ENCODE data around the gene SPOCK1. TPM values are rescaled to one million over a fixed set of nuclear protein-coding genes. Genes with fewer than 3 reads are reported as not detected.
A peak's percentile ranks its signal among the peaks of the same experiment; 100 is the strongest.

SPOCK1 gene
- total and polyA plus RNA-seq, 2 experiments from 2014 or later, result 4.1 to 14.0 TPM

DNA sequence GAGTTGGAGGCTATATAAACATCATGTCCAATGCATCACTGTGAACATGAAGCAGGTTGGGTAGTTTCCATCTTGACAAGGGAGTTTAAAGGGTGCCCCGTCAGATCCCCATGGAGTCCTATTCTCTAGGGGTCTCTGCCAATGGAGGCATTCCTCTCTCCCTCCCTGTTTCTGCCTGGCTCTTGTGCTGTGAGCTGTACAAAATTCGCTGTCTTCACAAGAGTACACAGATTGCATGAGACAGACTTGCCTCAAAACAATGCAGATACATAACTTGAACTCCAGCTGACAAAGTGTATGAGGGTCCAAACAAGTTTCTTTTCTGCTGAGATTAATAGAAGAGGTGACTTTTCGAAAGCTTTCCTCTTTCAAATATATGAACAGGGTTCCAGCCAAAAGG is 165.2 kb downstream of the SPOCK1 start:
- Histone ChIP-seq H3K27ac (no peak overlapping the region), H3K4me3 (no peak overlapping the region), H3K9me3 (ENCODE audit: low read depth) (no peaks in the 10 kb centered on the region), H3K36me3 (no peaks in the 10 kb centered on the region), H3K4me1 (ENCODE audit: low read depth) (peaks cover 17% of the 10 kb centered on the region), H3K27me3 (no peaks in the 10 kb centered on the region)
- TF ChIP-seq, protein P1, sequence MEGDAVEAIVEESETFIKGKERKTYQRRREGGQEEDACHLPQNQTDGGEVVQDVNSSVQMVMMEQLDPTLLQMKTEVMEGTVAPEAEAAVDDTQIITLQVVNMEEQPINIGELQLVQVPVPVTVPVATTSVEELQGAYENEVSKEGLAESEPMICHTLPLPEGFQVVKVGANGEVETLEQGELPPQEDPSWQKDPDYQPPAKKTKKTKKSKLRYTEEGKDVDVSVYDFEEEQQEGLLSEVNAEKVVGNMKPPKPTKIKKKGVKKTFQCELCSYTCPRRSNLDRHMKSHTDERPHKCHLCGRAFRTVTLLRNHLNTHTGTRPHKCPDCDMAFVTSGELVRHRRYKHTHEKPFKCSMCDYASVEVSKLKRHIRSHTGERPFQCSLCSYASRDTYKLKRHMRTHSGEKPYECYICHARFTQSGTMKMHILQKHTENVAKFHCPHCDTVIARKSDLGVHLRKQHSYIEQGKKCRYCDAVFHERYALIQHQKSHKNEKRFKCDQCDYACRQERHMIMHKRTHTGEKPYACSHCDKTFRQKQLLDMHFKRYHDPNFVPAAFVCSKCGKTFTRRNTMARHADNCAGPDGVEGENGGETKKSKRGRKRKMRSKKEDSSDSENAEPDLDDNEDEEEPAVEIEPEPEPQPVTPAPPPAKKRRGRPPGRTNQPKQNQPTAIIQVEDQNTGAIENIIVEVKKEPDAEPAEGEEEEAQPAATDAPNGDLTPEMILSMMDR (IDR thresholded peaks at IDR 0.05; ENCODE audit: low read depth, low read length), result no peak
- DNase-seq (ENCODE audit: low read depth in 1 of 2, low spot score in 1 of 2), result no peak

- no peaks in the 10 kb centered on the region for H3K36me3 ChIP-seq
- H3K9me3 ChIP-seq (ENCODE audit: low read depth), result no peaks in the 10 kb centered on the region
- H3K4me3 ChIP-seq, result no peak overlapping the region
- H3K27ac ChIP-seq, result no peak overlapping the region
- H3K4me1 ChIP-seq (ENCODE audit: low read depth), result peaks cover 17% of the 10 kb centered on the region
- H3K27me3 ChIP-seq, result no peaks in the 10 kb centered on the region
- DNase-seq (ENCODE audit: low read depth in 1 of 2, low spot score in 1 of 2), result no peak
- TF ChIP-seq, protein P1 (IDR thresholded peaks at IDR 0.05; ENCODE audit: low read depth, low read length), result no peak
Observed at GRCh38 chr5:137333475-137333874, 165.7 kb downstream of the SPOCK1 start.

DNA sequence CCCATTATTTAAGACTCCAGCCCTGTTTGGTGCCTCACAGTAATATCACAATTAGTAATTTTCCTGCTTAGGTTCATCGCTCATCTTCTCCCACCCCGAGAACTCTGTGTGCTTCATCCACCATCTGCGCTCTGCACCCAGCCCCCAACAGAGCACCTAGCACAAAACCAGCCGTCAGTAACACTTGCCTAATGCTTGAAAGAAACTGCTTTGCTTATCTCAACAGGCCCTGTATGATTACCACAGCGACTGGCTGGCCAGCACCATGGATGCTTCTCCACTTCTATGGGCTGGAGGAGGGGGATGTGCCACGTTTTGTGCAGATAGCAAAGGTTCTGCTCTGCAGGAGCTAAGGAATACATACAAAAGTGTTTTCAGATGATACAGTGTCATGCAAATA is 166.8 kb downstream of the SPOCK1 start:
- TF ChIP-seq, protein P1 (IDR thresholded peaks at IDR 0.05; ENCODE audit: low read depth, low read length), result no peak
- Histone ChIP-seq H3K27me3 (no peaks in the 10 kb centered on the region), H3K4me1 (ENCODE audit: low read depth) (peaks cover 17% of the 10 kb centered on the region), H3K4me3 (no peak overlapping the region), H3K9me3 (ENCODE audit: low read depth) (no peaks in the 10 kb centered on the region), H3K27ac (no peak overlapping the region), H3K36me3 (no peaks in the 10 kb centered on the region)
- DNase-seq (ENCODE audit: low read depth in 1 of 2, low spot score in 1 of 2), result peak; percentile 12 to 68

DNA sequence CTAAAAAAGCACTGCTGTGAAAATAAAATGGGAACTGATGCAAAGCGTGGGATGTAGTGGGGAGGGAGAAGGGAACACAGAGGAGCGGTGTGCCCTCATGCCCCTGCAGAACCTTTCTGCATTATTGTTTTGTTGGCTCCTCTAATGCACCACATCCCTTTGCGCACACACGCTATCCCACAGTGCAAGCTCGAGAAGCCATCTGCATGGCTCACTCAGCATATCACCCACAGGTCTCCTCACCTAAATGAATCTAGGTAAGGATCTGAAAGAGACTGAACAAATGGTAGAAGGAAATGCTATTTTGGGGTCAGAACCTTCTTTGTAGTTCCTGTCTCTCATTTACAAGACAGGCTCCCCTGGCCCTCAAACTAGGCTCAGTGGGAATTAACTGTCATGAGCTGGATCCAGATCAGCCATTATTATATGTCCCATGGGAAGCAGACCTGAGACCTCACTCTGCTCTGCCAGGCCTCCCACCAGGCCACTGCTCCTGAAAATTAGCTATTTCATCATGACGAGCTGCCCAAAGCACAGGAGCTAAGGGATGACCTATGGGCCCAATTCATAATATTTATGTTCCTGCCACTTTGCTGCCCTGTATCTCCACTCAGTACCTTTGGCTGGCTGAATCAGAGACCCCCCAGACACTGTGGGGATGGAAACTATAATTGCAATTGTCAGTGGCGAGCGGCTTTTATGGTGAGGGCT is 169.4 kb downstream of the SPOCK1 start:
- no peak for DNase-seq (ENCODE audit: low read depth in 1 of 2, low spot score in 1 of 2)
- Histone ChIP-seq H3K27me3 (no peaks in the 10 kb centered on the region), H3K4me1 (ENCODE audit: low read depth) (peaks cover 17% of the 10 kb centered on the region), H3K4me3 (no peak overlapping the region), H3K27ac (no peak overlapping the region), H3K9me3 (ENCODE audit: low read depth) (no peaks in the 10 kb centered on the region), H3K36me3 (no peaks in the 10 kb centered on the region)
- TF ChIP-seq, protein P1 (IDR thresholded peaks at IDR 0.05; ENCODE audit: low read depth, low read length), result no peak

DNA sequence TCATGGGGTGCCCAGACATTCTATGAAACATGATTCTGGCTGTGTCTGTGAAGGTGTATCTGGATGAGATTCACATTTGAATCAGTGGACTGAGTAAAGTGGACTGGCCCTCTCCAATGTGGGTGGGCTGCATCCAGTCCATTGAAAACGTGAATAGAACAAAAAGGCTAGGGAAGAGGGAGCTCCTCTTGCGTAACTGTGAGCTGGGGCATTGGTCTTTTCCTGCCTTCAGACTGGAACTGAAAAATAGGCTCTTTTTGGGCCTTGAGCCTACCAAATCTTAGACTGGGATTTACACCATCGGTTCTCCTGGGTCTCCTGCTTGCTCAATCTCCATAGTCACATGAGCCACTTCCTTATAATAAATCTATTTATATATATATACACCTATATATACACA is 170.1 kb downstream of the SPOCK1 start:
- TF ChIP-seq, protein P1 (IDR thresholded peaks at IDR 0.05; ENCODE audit: low read depth, low read length), result no peak
- Histone ChIP-seq H3K27me3 (no peaks in the 10 kb centered on the region), H3K4me3 (no peak overlapping the region), H3K36me3 (no peaks in the 10 kb centered on the region), H3K9me3 (ENCODE audit: low read depth) (no peaks in the 10 kb centered on the region), H3K27ac (no peak overlapping the region), H3K4me1 (ENCODE audit: low read depth) (peaks cover 17% of the 10 kb centered on the region)
- no peak for DNase-seq (ENCODE audit: low read depth in 1 of 2, low spot score in 1 of 2)
